SH-SY5Y (cell line): ENCODE data around the gene SLC34A3.

Source experiments
- GATA2 ChIP-seq: IDR thresholded peaks from 2 replicates; pipeline ENCODE4 v1.6.1; 2011; ENCODE audit warnings: mild to moderate bottlenecking, low read depth, low read length
- GATA3 ChIP-seq: IDR thresholded peaks from 2 replicates; pipeline ENCODE4 v1.6.1; 2011; ENCODE audit warnings: low read depth, mild to moderate bottlenecking, low read length, moderate library complexity

SLC34A3 gene

GRCh38 chr9:137226338-137227053, 4.2 kb upstream of the SLC34A3 start:
- TF ChIP-seq GATA2 (no peak), GATA3 (no peak)

DNA sequence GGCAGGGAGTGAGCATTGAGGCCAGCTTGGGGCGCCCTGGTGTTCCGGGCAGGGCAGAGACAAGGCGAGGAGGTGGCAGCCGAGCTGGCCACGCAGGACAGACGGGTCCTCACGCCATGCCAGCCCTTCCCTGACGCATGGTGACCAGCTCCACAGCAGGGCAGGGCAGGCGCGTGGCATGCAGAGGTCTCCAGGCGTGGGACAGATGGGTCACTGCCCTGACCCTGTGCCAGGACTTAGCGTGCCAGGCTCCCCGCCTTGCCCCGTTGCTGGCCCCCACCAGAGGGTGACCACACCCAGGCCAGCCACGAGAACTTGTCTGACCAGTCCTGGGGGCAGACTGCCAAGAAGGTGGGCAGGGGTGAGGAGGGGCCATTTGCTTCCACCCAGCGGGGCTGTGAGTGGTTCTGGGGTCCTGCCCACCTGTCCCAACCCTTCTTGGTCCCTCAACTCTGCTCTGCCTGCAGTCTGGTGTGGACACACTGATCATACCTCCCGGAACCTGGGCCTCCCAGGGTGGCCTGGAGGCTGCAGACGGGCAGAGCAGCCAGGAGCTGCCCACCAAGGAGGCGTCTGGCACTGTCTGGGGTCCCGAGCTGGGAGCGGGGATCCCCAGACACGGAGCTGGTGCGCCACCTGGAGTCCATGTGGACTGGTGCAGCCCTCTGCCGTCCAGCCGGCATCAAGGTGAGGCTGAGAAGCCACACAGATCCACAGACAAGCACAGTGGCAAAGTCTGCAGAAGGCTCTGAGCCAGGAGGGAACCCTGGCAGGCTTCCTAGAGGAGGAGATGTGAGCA, 3.4 kb upstream of the SLC34A3 start, which contains the start of gene RNF224:
Gene RNF224, plus strand, starts transcription at position 449 of the 799 bp plus-strand sequence. CDS start 834 bp downstream, outside the sequence.
- no peak for TF ChIP-seq GATA3
- TF ChIP-seq GATA2, result no peak

- TF ChIP-seq GATA2 (no peak), GATA3 (no peak)
These were observed 2.7 kb upstream of the SLC34A3 start for GRCh38 chr9:137227853-137228505.

DNA sequence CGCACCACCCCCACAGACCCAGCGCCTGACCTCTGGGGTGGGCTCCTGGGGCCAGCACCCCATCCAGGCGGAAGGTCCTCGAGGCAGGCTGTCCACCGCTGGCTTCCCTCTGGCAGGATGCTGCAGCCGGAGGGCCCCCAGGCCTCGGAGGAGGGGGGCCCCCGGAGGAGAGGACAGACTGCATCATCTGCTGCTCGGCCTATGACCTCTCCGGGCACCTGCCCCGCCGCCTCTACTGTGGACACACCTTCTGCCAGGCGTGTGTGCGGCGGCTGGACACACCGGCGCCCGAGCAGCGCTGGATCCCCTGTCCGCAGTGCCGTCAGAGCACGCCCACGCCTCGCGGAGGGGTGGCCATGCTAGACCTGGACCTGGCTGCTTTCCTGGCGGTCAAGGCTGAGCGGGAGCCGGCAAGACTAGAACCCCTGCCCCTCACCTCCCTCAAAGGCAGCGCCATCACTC, 2.2 kb upstream of the SLC34A3 start:
- TF ChIP-seq GATA2 (no peak), GATA3 (no peak)

GRCh38 chr9:137228968-137229896, 1.5 kb upstream of the SLC34A3 start:
- TF ChIP-seq GATA2, result no peak
- no peak for TF ChIP-seq GATA3

GRCh38 chr9:137229903-137230704, 597 bp upstream of the SLC34A3 start:
- TF ChIP-seq GATA2 (no peak), GATA3 (no peak)

- TF ChIP-seq GATA2 (no peak), GATA3 (no peak)
These were observed 805 bp downstream of the SLC34A3 start for GRCh38 chr9:137231372-137232039.

GRCh38 chr9:137232101-137232500, 1.4 kb downstream of the SLC34A3 start:
- no peak for TF ChIP-seq GATA2
- TF ChIP-seq GATA3, result no peak

- TF ChIP-seq GATA2 (no peak), GATA3 (no peak)
These were observed 1.8 kb downstream of the SLC34A3 start for GRCh38 chr9:137232510-137232909.

DNA sequence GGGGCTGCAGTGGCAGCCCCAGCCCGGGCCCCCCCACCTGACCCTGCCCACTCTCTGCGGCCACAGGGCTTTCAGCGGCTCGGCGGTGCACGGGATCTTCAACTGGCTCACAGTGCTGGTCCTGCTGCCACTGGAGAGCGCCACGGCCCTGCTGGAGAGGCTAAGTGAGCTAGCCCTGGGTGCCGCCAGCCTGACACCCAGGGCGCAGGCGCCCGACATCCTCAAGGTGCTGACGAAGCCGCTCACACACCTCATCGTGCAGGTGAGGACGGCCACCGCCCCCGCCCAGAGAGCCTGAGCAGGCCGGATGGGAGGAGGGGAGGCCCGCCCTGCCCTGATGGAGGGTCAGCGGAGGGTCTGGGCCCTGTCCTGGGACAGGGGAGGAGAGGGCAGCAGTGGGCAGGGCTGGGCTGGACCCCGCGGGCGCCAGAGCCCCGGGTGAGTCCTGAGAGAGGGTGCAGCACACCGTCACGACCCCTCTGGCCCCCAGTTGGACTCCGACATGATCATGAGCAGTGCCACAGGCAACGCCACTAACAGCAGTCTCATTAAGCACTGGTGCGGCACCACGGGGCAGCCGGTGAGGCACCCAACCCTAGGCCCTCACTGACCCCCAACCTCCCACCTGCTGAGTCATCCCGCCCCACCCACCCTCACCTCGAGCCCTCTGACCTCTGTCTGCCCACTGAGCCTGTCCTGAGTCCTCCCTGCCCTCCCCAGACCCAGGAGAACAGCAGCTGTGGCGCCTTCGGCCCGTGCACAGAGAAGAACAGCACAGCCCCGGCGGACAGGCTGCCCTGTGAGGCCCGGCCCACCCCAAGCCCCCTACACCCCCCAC, 2.7 kb downstream of the SLC34A3 start:
- TF ChIP-seq GATA2 (no peak), GATA3 (no peak)

GRCh38 chr9:137234055-137234697, 3.5 kb downstream of the SLC34A3 start:
- TF ChIP-seq GATA2, result no peak
- no peak for TF ChIP-seq GATA3
